IMR-90 (cell line): Measurements from ENCODE around the gene FAM110C. TPM values are rescaled to one million over a fixed set of nuclear protein-coding genes. Genes with fewer than 3 reads are reported as not detected.

Source experiments
- ATAC-seq: fragments of 200-7000 bp; cut with Tn5 transposase; 2 replicates; pipeline ENCODE4 v1.9.1; 2020; ENCODE audit warnings: low read depth, mild to moderate bottlenecking, moderate library complexity
- BruUV-seq: library from RNA; stranded (reverse); fragments of 400-500 nt; replicated peaks from 2 replicates; lab custom pipeline; 2021; lab: Mats Ljungman, UMichigan
- CTCF ChIA-PET: fragments of 300-600 bp; formaldehyde crosslinking; extraction: SDS; loops from one replicate; lab custom pipeline; 2021; ENCODE audit warnings: antibody characterized with exemption; lab: Yijun Ruan, JAX
- POLR2A ChIA-PET: fragments of 300-600 bp; sonication (Branson Sonifier 250); formaldehyde crosslinking; loops from one replicate; lab custom pipeline; 2022; ENCODE audit warnings: antibody characterized with exemption; ENCODE audit not compliant: unreplicated experiment; lab: Charles Lee
- DNase-seq: peaks from one replicate; pipeline ENCODE4 v3.0.0; 2013
- H2AFZ ChIP-seq: replicated peaks from 2 replicates; pipeline ENCODE3; 2013; ENCODE audit warnings: low read length, mild to moderate bottlenecking; ENCODE audit not compliant: poor library complexity
- H2AK5ac ChIP-seq: 2 replicates; pipeline ENCODE4 v1.6.1; 2013; ENCODE audit warnings: low read depth, low read length, inconsistent platforms
- H2AK9ac ChIP-seq: replicated peaks from 2 replicates; pipeline ENCODE3; 2013; ENCODE audit warnings: mild to moderate bottlenecking, low read depth, low read length, moderate library complexity; ENCODE audit not compliant: poor library complexity
- H2BK120ac ChIP-seq: 2 replicates; pipeline ENCODE4 v1.6.1; 2013; ENCODE audit warnings: low read depth, low read length, inconsistent platforms
- H2BK15ac ChIP-seq: 3 replicates; pipeline ENCODE4 v1.6.1; 2013; ENCODE audit warnings: low read depth, low read length, inconsistent platforms
- H2BK20ac ChIP-seq: 2 replicates; pipeline ENCODE4 v1.6.1; 2013; ENCODE audit warnings: low read depth, mild to moderate bottlenecking, inconsistent platforms, low read length, moderate library complexity
- H2BK5ac ChIP-seq: 2 replicates; pipeline ENCODE4 v1.6.1; 2013; ENCODE audit warnings: mild to moderate bottlenecking, low read depth, low read length, inconsistent platforms; ENCODE audit not compliant: poor library complexity, severe bottlenecking
- H3K14ac ChIP-seq: replicated peaks from 2 replicates; pipeline ENCODE4 v1.6.1; 2013; ENCODE audit warnings: low read depth, low read length, inconsistent platforms
- H3K18ac ChIP-seq: 2 replicates; pipeline ENCODE4 v1.6.1; 2013; ENCODE audit warnings: low read depth, low read length, control low read depth
- H3K23ac ChIP-seq: 2 replicates; pipeline ENCODE4 v1.6.1; 2013; ENCODE audit warnings: low read depth, low read length, inconsistent platforms
- H3K27ac ChIP-seq: 2 replicates; pipeline ENCODE4 v1.5.1; 2013; ENCODE audit warnings: mild to moderate bottlenecking, control low read depth, low read length; ENCODE audit not compliant: insufficient read depth
- H3K27me3 ChIP-seq: 2 replicates; pipeline ENCODE4 v1.6.1; 2013; ENCODE audit warnings: low read length; ENCODE audit not compliant: control insufficient read depth, insufficient read depth
- H3K36me3 ChIP-seq: 2 replicates; pipeline ENCODE4 v1.6.1; 2013; ENCODE audit warnings: low read length, mixed read lengths; ENCODE audit not compliant: control insufficient read depth, insufficient read depth
- H3K4ac ChIP-seq: 2 replicates; pipeline ENCODE4 v1.6.1; 2013; ENCODE audit warnings: low read depth, low read length, inconsistent platforms
- H3K4me1 ChIP-seq: 2 replicates; pipeline ENCODE4 v1.6.1; 2013; ENCODE audit warnings: low read length, mixed read lengths; ENCODE audit not compliant: control insufficient read depth, insufficient read depth
- H3K4me2 ChIP-seq: 2 replicates; pipeline ENCODE4 v1.6.1; 2013; ENCODE audit warnings: low read depth, mild to moderate bottlenecking, control low read depth, low read length, moderate library complexity
- H3K4me3 ChIP-seq: 2 replicates; pipeline ENCODE4 v1.5.1; 2013; ENCODE audit warnings: low read depth, mild to moderate bottlenecking, control low read depth, low read length, moderate library complexity; ENCODE audit not compliant: insufficient read depth
- H3K56ac ChIP-seq: 2 replicates; pipeline ENCODE4 v1.6.1; 2013; ENCODE audit warnings: low read length, inconsistent platforms; ENCODE audit not compliant: insufficient read depth; ENCODE audit errors: extremely low read depth
- H3K79me1 ChIP-seq, 2 experiments: 2 replicates each; pipeline ENCODE4 v1.6.1; 2013; ENCODE audit warnings: low read length in 2 of 2, inconsistent platforms in 1 of 2, low read depth in 1 of 2
- H3K9ac ChIP-seq: 2 replicates; pipeline ENCODE4 v1.6.1; 2013; ENCODE audit warnings: low read depth, low read length, control low read depth
- H3K9me1 ChIP-seq: 2 replicates; pipeline ENCODE4 v1.6.1; 2013; ENCODE audit warnings: low read length, inconsistent platforms; ENCODE audit not compliant: insufficient read depth
- H3K9me3 ChIP-seq: 2 replicates; pipeline ENCODE4 v1.6.1; 2013; ENCODE audit warnings: low read length; ENCODE audit not compliant: control insufficient read depth, insufficient read depth
- H4K20me1 ChIP-seq: 2 replicates; pipeline ENCODE4 v1.6.1; 2013; ENCODE audit warnings: low read length, inconsistent platforms; ENCODE audit not compliant: insufficient read depth
- H4K5ac ChIP-seq: 2 replicates; pipeline ENCODE4 v1.6.1; 2013; ENCODE audit warnings: mild to moderate bottlenecking, low read depth, low read length, control low read depth
- H4K8ac ChIP-seq, 2 experiments: 2 replicates each; pipeline ENCODE4 v1.6.1; 2013; ENCODE audit warnings: low read depth in 2 of 2, low read length in 2 of 2, control low read depth in 1 of 2, inconsistent platforms in 1 of 2
- H4K91ac ChIP-seq: 2 replicates; pipeline ENCODE4 v1.6.1; 2013; ENCODE audit warnings: low read depth, low read length, inconsistent platforms; ENCODE audit not compliant: insufficient read depth
- CHD1 ChIP-seq: IDR thresholded peaks from 2 replicates; pipeline ENCODE4 v1.6.1; 2012; ENCODE audit warnings: low read depth, low read length, improper control_type of control experiment
- RAD21 ChIP-seq: IDR thresholded peaks from 2 replicates; pipeline ENCODE4 v1.6.1; 2012; ENCODE audit warnings: low read length, improper control_type of control experiment
- WGBS, 2 experiments: methylation state at CpG; one replicate each; pipeline versions ENCODE4 v1.1.5 to v1.1.7; 2013; ENCODE audit warnings: missing lambda C conversion rate in 2 of 2; ENCODE audit not compliant: insufficient read length in 1 of 2; ENCODE audit errors: extremely low coverage in 2 of 2; 5-methylcytosine and 5-hydroxymethylcytosine counted together
- dilution Hi-C: fragments of 300-500 bp; cut with HindIII; formaldehyde crosslinking; loops from one replicate; pipeline ENCODE4 v1.14.3; 2018; ENCODE audit warnings: low sequenced_read_pairs; ENCODE audit not compliant: unreplicated experiment
- in situ Hi-C: fragments of 300-500 bp; cut with MboI; formaldehyde crosslinking; loops from 3 replicates; pipeline ENCODE4 v1.14.3; 2019; ENCODE audit warnings: low sequenced_read_pairs, inconsistent platforms, mixed read lengths
- intact Hi-C: fragments of 100-400 bp; cut with micrococcal nuclease; formaldehyde crosslinking; loops from 2 replicates; pipeline ENCODE4 v1.10.0; 2022
- polyA plus RNA-seq, 3 experiments: library from polyadenylated mRNA; depleted of rRNA; stranded (reverse); fragments of >200 nt; gene quantifications; 2 replicates each; pipeline ENCODE4 v1.2.3, GENCODE V29; 2012; ENCODE audit warnings: low replicate concordance in 1 of 3
- total RNA-seq: library from RNA; depleted of rRNA; stranded (reverse); fragments of >200 nt; gene quantifications from 2 replicates; pipeline ENCODE4 v1.2.3, GENCODE V29; 2012
- TF ChIP-seq, protein P1 (sequence below): fragments of 150-350 bp; IDR thresholded peaks from 2 replicates; pipeline ENCODE4 v1.6.1; 2017; ENCODE audit warnings: mild to moderate bottlenecking, antibody characterized with exemption, low read length, low read depth

The FAM110C gene
- total and polyA plus RNA-seq, 2 of the 4 experiments (the other 2 are of a cell fraction) = not detected

DNA sequence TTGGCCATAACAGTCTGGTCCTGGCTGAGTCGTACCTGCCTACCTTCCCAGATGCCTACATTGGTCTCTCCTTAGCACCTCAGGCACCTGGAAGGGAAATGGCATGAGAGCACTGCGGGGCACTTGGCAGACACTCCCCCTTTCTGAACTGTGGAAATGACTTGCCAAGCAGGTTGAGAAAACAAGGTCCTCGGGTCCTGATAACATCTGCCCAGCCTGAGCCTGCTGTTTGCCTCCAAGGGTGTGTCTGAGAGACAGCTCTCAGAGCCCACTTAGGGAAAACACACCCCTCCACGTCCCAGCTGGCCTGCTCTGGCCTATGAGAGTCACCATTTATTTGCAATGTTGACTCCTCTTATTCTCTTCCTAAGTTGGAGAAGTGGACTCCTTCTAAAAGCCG, 10.5 kb downstream of the FAM110C start:
- H4K91ac ChIP-seq = no peak overlapping the region
- H2AFZ ChIP-seq = no peak overlapping the region
- no peak overlapping the region for H3K27ac ChIP-seq
- dilution Hi-C loops = no loop called here
- no peaks in the 10 kb centered on the region for H3K79me1 ChIP-seq
- H2BK20ac ChIP-seq = no peak overlapping the region
- H3K9ac ChIP-seq = no peak overlapping the region
- no peaks in the 10 kb centered on the region for H4K20me1 ChIP-seq
- POLR2A ChIA-PET = no interaction called here
- H3K23ac ChIP-seq = no peak overlapping the region
- no peak overlapping the region for H3K56ac ChIP-seq
- no peak overlapping the region for H3K18ac ChIP-seq
- CTCF ChIA-PET = no interaction called here
- no peak overlapping the region for H2BK120ac ChIP-seq
- H2BK15ac ChIP-seq = no peak overlapping the region
- no CpG with 5 or more reads among the region's 5 CpGs for WGBS, 2 experiments
- no peak for DNase-seq
- no peaks in the 10 kb centered on the region for H3K4me1 ChIP-seq
- intact Hi-C loops = no loop called here
- H3K14ac ChIP-seq = no peak overlapping the region
- H3K4me2 ChIP-seq = no peak overlapping the region
- H3K9me3 ChIP-seq = peaks cover 10% of the 10 kb centered on the region
- no peak for ATAC-seq
- TF ChIP-seq CHD1 (no peak), RAD21 (no peak)
- TF ChIP-seq, protein P1, sequence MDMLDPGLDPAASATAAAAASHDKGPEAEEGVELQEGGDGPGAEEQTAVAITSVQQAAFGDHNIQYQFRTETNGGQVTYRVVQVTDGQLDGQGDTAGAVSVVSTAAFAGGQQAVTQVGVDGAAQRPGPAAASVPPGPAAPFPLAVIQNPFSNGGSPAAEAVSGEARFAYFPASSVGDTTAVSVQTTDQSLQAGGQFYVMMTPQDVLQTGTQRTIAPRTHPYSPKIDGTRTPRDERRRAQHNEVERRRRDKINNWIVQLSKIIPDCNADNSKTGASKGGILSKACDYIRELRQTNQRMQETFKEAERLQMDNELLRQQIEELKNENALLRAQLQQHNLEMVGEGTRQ = no peak
- H2BK5ac ChIP-seq = no peak overlapping the region
- no TSS peak for BruUV-seq
- no peak overlapping the region for H2AK5ac ChIP-seq
- H3K9me1 ChIP-seq = no peaks in the 10 kb centered on the region
- H3K36me3 ChIP-seq = no peaks in the 10 kb centered on the region
- no peak overlapping the region for H4K5ac ChIP-seq
- H3K4me3 ChIP-seq = no peak overlapping the region
- H3K4ac ChIP-seq = no peak overlapping the region
- no peaks in the 10 kb centered on the region for H3K27me3 ChIP-seq
- no peak overlapping the region for H2AK9ac ChIP-seq
- H4K8ac ChIP-seq = no peak overlapping the region
- in situ Hi-C loops = no loop called here
